Putamen (tissue), 1 donor: ENCODE data around the gene IL11.

Source experiments
- DNase-seq: peaks from one replicate; pipeline ENCODE4 v3.0.0-alpha.2; 2016; ENCODE audit warnings: low spot score

Gene IL11

GRCh38 chr19:55391191-55391670 lies 21.0 kb upstream of the IL11 start:
- DNase-seq, result no peak

- no peak for DNase-seq
Observed at GRCh38 chr19:55390461-55390880, 20.2 kb upstream of the IL11 start.

GRCh38 chr19:55389386-55390317 lies 19.4 kb upstream of the IL11 start:
- no peak for DNase-seq

GRCh38 chr19:55387736-55388497 lies 17.7 kb upstream of the IL11 start:
- DNase-seq, result no peak

- DNase-seq, result no peak
Observed at GRCh38 chr19:55386493-55386971, 16.3 kb upstream of the IL11 start.

GRCh38 chr19:55385724-55386492 lies 15.6 kb upstream of the IL11 start, which contains the start of gene RPL28:
Gene RPL28 (plus strand): TSS chr19:55385932. CDS start chr19:55386358, 426 bp downstream.
- peak; percentile 99 for DNase-seq

- DNase-seq, result peak; percentile 94
Observed at GRCh38 chr19:55384920-55385723, 14.9 kb upstream of the IL11 start.

- no peak for DNase-seq
Observed at GRCh38 chr19:55384131-55384919, 14.1 kb upstream of the IL11 start, which contains the start of gene TMEM238. Gene TMEM238 (minus strand): TSS chr19:55384292. CDS start chr19:55384259, 33 bp downstream.

- DNase-seq, result peak; percentile 44
Observed at GRCh38 chr19:55383279-55384130, 13.2 kb upstream of the IL11 start.

- no peak for DNase-seq
Observed at GRCh38 chr19:55382522-55383054, 12.3 kb upstream of the IL11 start.

GRCh38 chr19:55382013-55382412 lies 11.8 kb upstream of the IL11 start:
- DNase-seq, result no peak

GRCh38 chr19:55379174-55379573 lies 8.9 kb upstream of the IL11 start:
- DNase-seq, result no peak

- DNase-seq, result no peak
Observed at GRCh38 chr19:55377356-55378131, 7.3 kb upstream of the IL11 start.

GRCh38 chr19:55376241-55376933 lies 6.1 kb upstream of the IL11 start, which contains the start of gene TMEM190:
Gene TMEM190 (plus strand): TSS chr19:55376826. CDS start chr19:55376854, 28 bp downstream.
- DNase-seq, result no peak

GRCh38 chr19:55373993-55374757 lies 3.9 kb upstream of the IL11 start:
- DNase-seq, result no peak

- DNase-seq, result no peak
Observed at GRCh38 chr19:55373306-55373992, 3.2 kb upstream of the IL11 start.
